Stimulated activated CD8-positive, alpha-beta memory T cell treated with anti-CD3 and anti-CD28 coated beads, Interleukin-15, amount 100 ng/mL, for 4 hours (primary cell): ENCODE results near the gene HIP1.
"Not testable (repeated sequence)": the region's sequence is repeated elsewhere in the genome, so short reads cannot be mapped to it uniquely, and the experiment has no call there.

ENCODE experiments used
- DNase-seq, 2 donors: peaks; one replicate each; pipeline ENCODE4 v3.0.0-alpha.2; 2020; ENCODE audit warnings: low read depth in 2 of 2

HIP1 gene

GRCh38 chr7:75614401-75614800 is 124.3 kb downstream of the HIP1 start:
- DNase-seq, result no peak

- no peak for DNase-seq
These were observed 125.4 kb downstream of the HIP1 start for GRCh38 chr7:75613351-75613750.

- no peak for DNase-seq
These were observed 127.1 kb downstream of the HIP1 start for GRCh38 chr7:75611557-75612178.

- DNase-seq, result not testable (repeated sequence)
These were observed 129.3 kb downstream of the HIP1 start for GRCh38 chr7:75609416-75609815.

GRCh38 chr7:75608451-75609122 is 130.2 kb downstream of the HIP1 start:
- no peak for DNase-seq

GRCh38 chr7:75604408-75604807 is 134.3 kb downstream of the HIP1 start:
- no peak for DNase-seq

GRCh38 chr7:75602831-75603230 is 135.9 kb downstream of the HIP1 start:
- not testable (repeated sequence) for DNase-seq

GRCh38 chr7:75601539-75601938 is 137.2 kb downstream of the HIP1 start:
- no peak for DNase-seq

GRCh38 chr7:75600748-75601147 is 138.0 kb downstream of the HIP1 start:
- DNase-seq, result not testable (repeated sequence)

GRCh38 chr7:75599244-75599781 is 139.4 kb downstream of the HIP1 start:
- no peak for DNase-seq

GRCh38 chr7:75596727-75597614 is 141.8 kb downstream of the HIP1 start:
- no peak for DNase-seq

- DNase-seq, result no peak
These were observed 143.0 kb downstream of the HIP1 start for GRCh38 chr7:75595766-75596165.

GRCh38 chr7:75593500-75594184 is 145.1 kb downstream of the HIP1 start:
- DNase-seq, result not testable (repeated sequence)

GRCh38 chr7:75591467-75592255 is 147.1 kb downstream of the HIP1 start:
- DNase-seq, result no peak

- no peak for DNase-seq
These were observed 148.3 kb downstream of the HIP1 start for GRCh38 chr7:75590373-75591005.

GRCh38 chr7:75584354-75584753 is 154.4 kb downstream of the HIP1 start:
- no peak for DNase-seq

GRCh38 chr7:75583255-75583654 is 155.5 kb downstream of the HIP1 start:
- no peak for DNase-seq

- DNase-seq, result no peak
These were observed 158.8 kb downstream of the HIP1 start for GRCh38 chr7:75579899-75580298.

- DNase-seq, result no peak
These were observed 160.7 kb downstream of the HIP1 start for GRCh38 chr7:75578081-75578480.

- no peak for DNase-seq
These were observed 163.1 kb downstream of the HIP1 start for GRCh38 chr7:75575488-75576121.
